WTC11 (cell line): ENCODE measurements around the gene LYPD6. TPM values are rescaled to one million over a fixed set of nuclear protein-coding genes. Genes with fewer than 3 reads are reported as not detected.

Experiments used
- ATAC-seq: fragments of 200-7000 bp; cut with Tn5 transposase; 2 replicates; pipeline ENCODE4 v1.10.0; 2021; ENCODE audit warnings: mild to moderate bottlenecking, moderate library complexity
- CTCF ChIA-PET: fragments of 300-600 bp; sonication (Branson Sonifier 250); formaldehyde crosslinking; loops from one replicate; lab custom pipeline; 2021; ENCODE audit warnings: antibody characterized with exemption; lab: Charles Lee
- POLR2A ChIA-PET: fragments of 350-600 bp; sonication (Branson Sonifier 250); formaldehyde crosslinking; loops from one replicate; lab custom pipeline; 2021; ENCODE audit warnings: antibody characterized with exemption; lab: Charles Lee
- DNase-seq: peaks from one replicate; pipeline ENCODE4 v3.0.0; 2021; ENCODE audit warnings: low spot score
- H3K27ac Mint-ChIP-seq: 2 replicates; pipeline ENCODE4 v1.8.0; 2021; ENCODE audit warnings: mixed read lengths
- H3K27me3 Mint-ChIP-seq: 2 replicates; pipeline ENCODE4 v1.8.0; 2021; ENCODE audit warnings: low read depth, mild to moderate bottlenecking, moderate library complexity, mixed read lengths
- H3K36me3 Mint-ChIP-seq: 2 replicates; pipeline ENCODE4 v1.8.0; 2021; ENCODE audit warnings: mixed read lengths
- H3K4me1 Mint-ChIP-seq: 2 replicates; pipeline ENCODE4 v1.8.0; 2022; ENCODE audit warnings: mixed read lengths
- H3K4me3 Mint-ChIP-seq: 2 replicates; pipeline ENCODE4 v1.8.0; 2021; ENCODE audit warnings: mild to moderate bottlenecking, moderate library complexity, mixed read lengths
- H3K9me3 Mint-ChIP-seq: 2 replicates; pipeline ENCODE4 v1.8.0; 2021; ENCODE audit warnings: mixed read lengths
- CREB1 ChIP-seq: sonication (generic); formaldehyde crosslinking; IDR thresholded peaks from 2 replicates; pipeline ENCODE4 v1.8.0; 2023; ENCODE audit warnings: mild to moderate bottlenecking, missing genetic modification reagents
- FOXK1 ChIP-seq: sonication (generic); formaldehyde crosslinking; IDR thresholded peaks from 2 replicates; pipeline ENCODE4 v1.8.0; 2022; ENCODE audit warnings: mild to moderate bottlenecking, moderate library complexity, missing genetic modification reagents
- GABPB1 ChIP-seq: sonication (generic); formaldehyde crosslinking; IDR thresholded peaks from 2 replicates; pipeline ENCODE4 v1.8.1; 2023; ENCODE audit warnings: mild to moderate bottlenecking, missing genetic modification reagents
- JUN ChIP-seq: sonication (generic); formaldehyde crosslinking; IDR thresholded peaks from 2 replicates; pipeline ENCODE4 v1.8.0; 2023; ENCODE audit warnings: mild to moderate bottlenecking, missing genetic modification reagents
- MYBL2 ChIP-seq: sonication (generic); formaldehyde crosslinking; IDR thresholded peaks from 2 replicates; pipeline ENCODE4 v1.8.1; 2023; ENCODE audit warnings: mild to moderate bottlenecking, moderate library complexity, missing genetic modification reagents
- SOX15 ChIP-seq: fragments of 250-450 bp; sonication (Bioruptor Pico); IDR thresholded peaks from 2 replicates; pipeline ENCODE4 v1.9.0; 2021; ENCODE audit warnings: mild to moderate bottlenecking
- TCF7 ChIP-seq: sonication (generic); formaldehyde crosslinking; IDR thresholded peaks from 2 replicates; pipeline ENCODE4 v1.8.0; 2022; ENCODE audit warnings: mild to moderate bottlenecking, low read depth, missing genetic modification reagents, moderate library complexity
- TEAD4 ChIP-seq: sonication (generic); formaldehyde crosslinking; IDR thresholded peaks from 2 replicates; pipeline ENCODE4 v1.8.0; 2022; ENCODE audit warnings: mild to moderate bottlenecking, missing genetic modification reagents
- ZNF138 ChIP-seq: sonication (generic); formaldehyde crosslinking; conservative IDR thresholded peaks from 2 replicates; pipeline ENCODE4 v1.8.1; 2022; ENCODE audit warnings: mild to moderate bottlenecking, moderate library complexity, missing genetic modification reagents
- ZNF416 ChIP-seq: fragments of 250-450 bp; sonication (Bioruptor Pico); IDR thresholded peaks from 2 replicates; pipeline ENCODE4 v1.9.0; 2021; ENCODE audit warnings: mild to moderate bottlenecking, inconsistent platforms
- total RNA-seq: library from RNA; stranded (reverse); gene quantifications from 3 replicates; pipeline ENCODE4 v1.2.3, GENCODE V29; 2021
- TF ChIP-seq, protein P1 (sequence below): sonication (generic); formaldehyde crosslinking; conservative IDR thresholded peaks from 2 replicates; pipeline ENCODE4 v1.8.1; 2022; ENCODE audit warnings: mild to moderate bottlenecking, missing genetic modification reagents
- TF ChIP-seq, protein P2 (sequence below): sonication (generic); formaldehyde crosslinking; IDR thresholded peaks from 2 replicates; pipeline ENCODE4 v1.8.0; 2023; ENCODE audit warnings: mild to moderate bottlenecking, missing genetic modification reagents
- TF ChIP-seq, protein P3 (sequence below): fragments of 250-450 bp; sonication (Bioruptor Pico); IDR thresholded peaks from 2 replicates; pipeline ENCODE4 v1.8.0; 2021; ENCODE audit warnings: mild to moderate bottlenecking
- TF ChIP-seq, protein P4 (sequence below): sonication (generic); formaldehyde crosslinking; IDR thresholded peaks from 2 replicates; pipeline ENCODE4 v1.8.0; 2022; ENCODE audit warnings: mild to moderate bottlenecking, missing genetic modification reagents
- TF ChIP-seq, protein P5 (sequence below): sonication (generic); formaldehyde crosslinking; IDR thresholded peaks from 2 replicates; pipeline ENCODE4 v1.8.1; 2023; ENCODE audit warnings: mild to moderate bottlenecking, moderate library complexity, missing genetic modification reagents
- TF ChIP-seq, protein P6 (sequence below): sonication (generic); formaldehyde crosslinking; IDR thresholded peaks from 2 replicates; pipeline ENCODE4 v1.8.1; 2022; ENCODE audit warnings: mild to moderate bottlenecking, missing genetic modification reagents, moderate library complexity, borderline replicate concordance
- TF ChIP-seq, protein P7 (sequence below): sonication (generic); formaldehyde crosslinking; IDR thresholded peaks from 2 replicates; pipeline ENCODE4 v1.8.0; 2022; ENCODE audit warnings: mild to moderate bottlenecking, missing genetic modification reagents
- TF ChIP-seq, protein P8 (sequence below): sonication (generic); formaldehyde crosslinking; IDR thresholded peaks from 2 replicates; pipeline ENCODE4 v1.8.1; 2023; ENCODE audit warnings: mild to moderate bottlenecking, missing genetic modification reagents
- TF ChIP-seq, protein P9 (sequence below): sonication (generic); formaldehyde crosslinking; IDR thresholded peaks from 2 replicates; pipeline ENCODE4 v1.8.0; 2023; ENCODE audit warnings: missing genetic modification reagents, mild to moderate bottlenecking, borderline replicate concordance

The LYPD6 gene
- total RNA-seq, 1 experiment from 2014 or later, result 4.8 TPM

DNA sequence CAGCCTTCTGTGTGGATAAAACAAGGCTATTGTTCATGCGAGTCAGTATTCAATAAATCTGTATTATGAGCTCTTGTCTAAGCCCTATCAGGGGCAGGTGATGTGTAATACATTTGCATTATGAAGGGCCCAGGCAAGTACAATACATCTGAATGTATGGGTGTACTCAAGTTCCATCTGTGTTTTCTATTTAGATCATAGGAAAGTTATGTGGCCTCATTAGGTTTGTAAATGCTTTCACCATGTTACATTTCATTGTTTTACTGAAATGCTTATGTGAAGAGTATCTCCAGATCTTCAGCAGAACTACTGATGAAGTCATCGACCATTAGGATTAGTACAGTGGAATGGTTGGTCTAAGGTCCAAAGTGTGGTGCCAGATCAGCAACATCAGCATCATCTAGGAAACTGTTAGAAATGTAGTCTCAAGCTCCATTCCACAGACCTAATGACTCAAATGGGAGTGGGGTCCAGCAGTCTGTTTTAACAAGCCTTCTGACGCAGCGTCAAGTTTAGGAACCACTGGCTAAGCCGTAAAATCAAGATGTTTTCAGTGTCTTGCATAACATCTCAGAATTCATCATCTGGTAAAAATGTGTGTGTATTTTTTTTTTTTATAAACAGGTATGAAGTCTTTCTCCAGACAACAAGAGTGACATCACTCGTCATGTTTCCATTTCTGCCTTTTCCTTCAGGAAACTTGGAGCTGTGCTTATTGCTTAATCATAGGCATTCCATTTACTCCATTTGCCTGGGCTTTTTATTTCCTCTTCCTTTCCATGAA lies 80.5 kb downstream of the LYPD6 start:
- DNase-seq, result no peak
- TF ChIP-seq TEAD4 (no peak), GABPB1 (CRISPR knock-in tag) (no peak), CREB1 (CRISPR knock-in tag) (no peak), ZNF416 (CRISPR knock-in tag) (no peak), MYBL2 (CRISPR knock-in tag) (no peak), TCF7 (CRISPR knock-in tag) (no peak), SOX15 (CRISPR knock-in tag) (no peak), JUN (CRISPR knock-in tag) (no peak), ZNF138 (CRISPR knock-in tag) (no peak), FOXK1 (no peak)
- TF ChIP-seq, protein P1, sequence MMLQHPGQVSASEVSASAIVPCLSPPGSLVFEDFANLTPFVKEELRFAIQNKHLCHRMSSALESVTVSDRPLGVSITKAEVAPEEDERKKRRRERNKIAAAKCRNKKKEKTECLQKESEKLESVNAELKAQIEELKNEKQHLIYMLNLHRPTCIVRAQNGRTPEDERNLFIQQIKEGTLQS (CRISPR knock-in tag), result no peak
- TF ChIP-seq, protein P2, sequence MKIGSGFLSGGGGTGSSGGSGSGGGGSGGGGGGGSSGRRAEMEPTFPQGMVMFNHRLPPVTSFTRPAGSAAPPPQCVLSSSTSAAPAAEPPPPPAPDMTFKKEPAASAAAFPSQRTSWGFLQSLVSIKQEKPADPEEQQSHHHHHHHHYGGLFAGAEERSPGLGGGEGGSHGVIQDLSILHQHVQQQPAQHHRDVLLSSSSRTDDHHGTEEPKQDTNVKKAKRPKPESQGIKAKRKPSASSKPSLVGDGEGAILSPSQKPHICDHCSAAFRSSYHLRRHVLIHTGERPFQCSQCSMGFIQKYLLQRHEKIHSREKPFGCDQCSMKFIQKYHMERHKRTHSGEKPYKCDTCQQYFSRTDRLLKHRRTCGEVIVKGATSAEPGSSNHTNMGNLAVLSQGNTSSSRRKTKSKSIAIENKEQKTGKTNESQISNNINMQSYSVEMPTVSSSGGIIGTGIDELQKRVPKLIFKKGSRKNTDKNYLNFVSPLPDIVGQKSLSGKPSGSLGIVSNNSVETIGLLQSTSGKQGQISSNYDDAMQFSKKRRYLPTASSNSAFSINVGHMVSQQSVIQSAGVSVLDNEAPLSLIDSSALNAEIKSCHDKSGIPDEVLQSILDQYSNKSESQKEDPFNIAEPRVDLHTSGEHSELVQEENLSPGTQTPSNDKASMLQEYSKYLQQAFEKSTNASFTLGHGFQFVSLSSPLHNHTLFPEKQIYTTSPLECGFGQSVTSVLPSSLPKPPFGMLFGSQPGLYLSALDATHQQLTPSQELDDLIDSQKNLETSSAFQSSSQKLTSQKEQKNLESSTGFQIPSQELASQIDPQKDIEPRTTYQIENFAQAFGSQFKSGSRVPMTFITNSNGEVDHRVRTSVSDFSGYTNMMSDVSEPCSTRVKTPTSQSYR (CRISPR knock-in tag), result no peak
- TF ChIP-seq, protein P3, sequence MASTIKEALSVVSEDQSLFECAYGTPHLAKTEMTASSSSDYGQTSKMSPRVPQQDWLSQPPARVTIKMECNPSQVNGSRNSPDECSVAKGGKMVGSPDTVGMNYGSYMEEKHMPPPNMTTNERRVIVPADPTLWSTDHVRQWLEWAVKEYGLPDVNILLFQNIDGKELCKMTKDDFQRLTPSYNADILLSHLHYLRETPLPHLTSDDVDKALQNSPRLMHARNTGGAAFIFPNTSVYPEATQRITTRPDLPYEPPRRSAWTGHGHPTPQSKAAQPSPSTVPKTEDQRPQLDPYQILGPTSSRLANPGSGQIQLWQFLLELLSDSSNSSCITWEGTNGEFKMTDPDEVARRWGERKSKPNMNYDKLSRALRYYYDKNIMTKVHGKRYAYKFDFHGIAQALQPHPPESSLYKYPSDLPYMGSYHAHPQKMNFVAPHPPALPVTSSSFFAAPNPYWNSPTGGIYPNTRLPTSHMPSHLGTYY (CRISPR knock-in tag), result no peak
- TF ChIP-seq, protein P4, sequence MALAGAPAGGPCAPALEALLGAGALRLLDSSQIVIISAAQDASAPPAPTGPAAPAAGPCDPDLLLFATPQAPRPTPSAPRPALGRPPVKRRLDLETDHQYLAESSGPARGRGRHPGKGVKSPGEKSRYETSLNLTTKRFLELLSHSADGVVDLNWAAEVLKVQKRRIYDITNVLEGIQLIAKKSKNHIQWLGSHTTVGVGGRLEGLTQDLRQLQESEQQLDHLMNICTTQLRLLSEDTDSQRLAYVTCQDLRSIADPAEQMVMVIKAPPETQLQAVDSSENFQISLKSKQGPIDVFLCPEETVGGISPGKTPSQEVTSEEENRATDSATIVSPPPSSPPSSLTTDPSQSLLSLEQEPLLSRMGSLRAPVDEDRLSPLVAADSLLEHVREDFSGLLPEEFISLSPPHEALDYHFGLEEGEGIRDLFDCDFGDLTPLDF (CRISPR knock-in tag), result no peak
- TF ChIP-seq, protein P5, sequence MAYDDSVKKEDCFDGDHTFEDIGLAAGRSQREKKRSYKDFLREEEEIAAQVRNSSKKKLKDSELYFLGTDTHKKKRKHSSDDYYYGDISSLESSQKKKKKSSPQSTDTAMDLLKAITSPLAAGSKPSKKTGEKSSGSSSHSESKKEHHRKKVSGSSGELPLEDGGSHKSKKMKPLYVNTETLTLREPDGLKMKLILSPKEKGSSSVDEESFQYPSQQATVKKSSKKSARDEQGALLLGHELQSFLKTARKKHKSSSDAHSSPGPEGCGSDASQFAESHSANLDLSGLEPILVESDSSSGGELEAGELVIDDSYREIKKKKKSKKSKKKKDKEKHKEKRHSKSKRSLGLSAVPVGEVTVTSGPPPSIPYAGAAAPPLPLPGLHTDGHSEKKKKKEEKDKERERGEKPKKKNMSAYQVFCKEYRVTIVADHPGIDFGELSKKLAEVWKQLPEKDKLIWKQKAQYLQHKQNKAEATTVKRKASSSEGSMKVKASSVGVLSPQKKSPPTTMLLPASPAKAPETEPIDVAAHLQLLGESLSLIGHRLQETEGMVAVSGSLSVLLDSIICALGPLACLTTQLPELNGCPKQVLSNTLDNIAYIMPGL (CRISPR knock-in tag), result no peak
- TF ChIP-seq, protein P6, sequence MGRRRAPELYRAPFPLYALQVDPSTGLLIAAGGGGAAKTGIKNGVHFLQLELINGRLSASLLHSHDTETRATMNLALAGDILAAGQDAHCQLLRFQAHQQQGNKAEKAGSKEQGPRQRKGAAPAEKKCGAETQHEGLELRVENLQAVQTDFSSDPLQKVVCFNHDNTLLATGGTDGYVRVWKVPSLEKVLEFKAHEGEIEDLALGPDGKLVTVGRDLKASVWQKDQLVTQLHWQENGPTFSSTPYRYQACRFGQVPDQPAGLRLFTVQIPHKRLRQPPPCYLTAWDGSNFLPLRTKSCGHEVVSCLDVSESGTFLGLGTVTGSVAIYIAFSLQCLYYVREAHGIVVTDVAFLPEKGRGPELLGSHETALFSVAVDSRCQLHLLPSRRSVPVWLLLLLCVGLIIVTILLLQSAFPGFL (CRISPR knock-in tag), result no peak
- TF ChIP-seq, protein P7, sequence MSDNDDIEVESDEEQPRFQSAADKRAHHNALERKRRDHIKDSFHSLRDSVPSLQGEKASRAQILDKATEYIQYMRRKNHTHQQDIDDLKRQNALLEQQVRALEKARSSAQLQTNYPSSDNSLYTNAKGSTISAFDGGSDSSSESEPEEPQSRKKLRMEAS (CRISPR knock-in tag), result no peak
- TF ChIP-seq, protein P8, sequence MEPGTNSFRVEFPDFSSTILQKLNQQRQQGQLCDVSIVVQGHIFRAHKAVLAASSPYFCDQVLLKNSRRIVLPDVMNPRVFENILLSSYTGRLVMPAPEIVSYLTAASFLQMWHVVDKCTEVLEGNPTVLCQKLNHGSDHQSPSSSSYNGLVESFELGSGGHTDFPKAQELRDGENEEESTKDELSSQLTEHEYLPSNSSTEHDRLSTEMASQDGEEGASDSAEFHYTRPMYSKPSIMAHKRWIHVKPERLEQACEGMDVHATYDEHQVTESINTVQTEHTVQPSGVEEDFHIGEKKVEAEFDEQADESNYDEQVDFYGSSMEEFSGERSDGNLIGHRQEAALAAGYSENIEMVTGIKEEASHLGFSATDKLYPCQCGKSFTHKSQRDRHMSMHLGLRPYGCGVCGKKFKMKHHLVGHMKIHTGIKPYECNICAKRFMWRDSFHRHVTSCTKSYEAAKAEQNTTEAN (CRISPR knock-in tag), result no peak
- TF ChIP-seq, protein P9, sequence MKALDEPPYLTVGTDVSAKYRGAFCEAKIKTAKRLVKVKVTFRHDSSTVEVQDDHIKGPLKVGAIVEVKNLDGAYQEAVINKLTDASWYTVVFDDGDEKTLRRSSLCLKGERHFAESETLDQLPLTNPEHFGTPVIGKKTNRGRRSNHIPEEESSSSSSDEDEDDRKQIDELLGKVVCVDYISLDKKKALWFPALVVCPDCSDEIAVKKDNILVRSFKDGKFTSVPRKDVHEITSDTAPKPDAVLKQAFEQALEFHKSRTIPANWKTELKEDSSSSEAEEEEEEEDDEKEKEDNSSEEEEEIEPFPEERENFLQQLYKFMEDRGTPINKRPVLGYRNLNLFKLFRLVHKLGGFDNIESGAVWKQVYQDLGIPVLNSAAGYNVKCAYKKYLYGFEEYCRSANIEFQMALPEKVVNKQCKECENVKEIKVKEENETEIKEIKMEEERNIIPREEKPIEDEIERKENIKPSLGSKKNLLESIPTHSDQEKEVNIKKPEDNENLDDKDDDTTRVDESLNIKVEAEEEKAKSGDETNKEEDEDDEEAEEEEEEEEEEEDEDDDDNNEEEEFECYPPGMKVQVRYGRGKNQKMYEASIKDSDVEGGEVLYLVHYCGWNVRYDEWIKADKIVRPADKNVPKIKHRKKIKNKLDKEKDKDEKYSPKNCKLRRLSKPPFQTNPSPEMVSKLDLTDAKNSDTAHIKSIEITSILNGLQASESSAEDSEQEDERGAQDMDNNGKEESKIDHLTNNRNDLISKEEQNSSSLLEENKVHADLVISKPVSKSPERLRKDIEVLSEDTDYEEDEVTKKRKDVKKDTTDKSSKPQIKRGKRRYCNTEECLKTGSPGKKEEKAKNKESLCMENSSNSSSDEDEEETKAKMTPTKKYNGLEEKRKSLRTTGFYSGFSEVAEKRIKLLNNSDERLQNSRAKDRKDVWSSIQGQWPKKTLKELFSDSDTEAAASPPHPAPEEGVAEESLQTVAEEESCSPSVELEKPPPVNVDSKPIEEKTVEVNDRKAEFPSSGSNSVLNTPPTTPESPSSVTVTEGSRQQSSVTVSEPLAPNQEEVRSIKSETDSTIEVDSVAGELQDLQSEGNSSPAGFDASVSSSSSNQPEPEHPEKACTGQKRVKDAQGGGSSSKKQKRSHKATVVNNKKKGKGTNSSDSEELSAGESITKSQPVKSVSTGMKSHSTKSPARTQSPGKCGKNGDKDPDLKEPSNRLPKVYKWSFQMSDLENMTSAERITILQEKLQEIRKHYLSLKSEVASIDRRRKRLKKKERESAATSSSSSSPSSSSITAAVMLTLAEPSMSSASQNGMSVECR (CRISPR knock-in tag), result no peak
- H3K36me3 Mint-ChIP-seq, result no peaks in the 10 kb centered on the region; the same call in 1 of the 2 replicates
- no peak overlapping the region for H3K27ac Mint-ChIP-seq
- peaks cover 18% of the 10 kb centered on the region for H3K9me3 Mint-ChIP-seq
- ChIA-PET CTCF (interaction anchor here (1.5 kb wide), 1 partner anchor 82 kb away, joined by 3 read pairs; no protein-coding TSS in a partner anchor), POLR2A (no interaction called here)
- no peak for ATAC-seq
- peaks cover 5% of the 10 kb centered on the region for H3K4me1 Mint-ChIP-seq
- H3K27me3 Mint-ChIP-seq, result no peaks in the 10 kb centered on the region
- no peak overlapping the region for H3K4me3 Mint-ChIP-seq
